Left ventricle myocardium superior (tissue), 1 donor: ENCODE data around the gene CLDN9. TPM values are rescaled to one million over a fixed set of nuclear protein-coding genes. Genes with fewer than 3 reads are reported as not detected.
A peak's percentile ranks its signal among the peaks of the same experiment; 100 is the strongest.

Experiments
- ATAC-seq: fragments of 200-7000 bp; cut with Tn5 transposase; one replicate; pipeline ENCODE4 v1.9.1; 2020; ENCODE audit warnings: mild to moderate bottlenecking, moderate library complexity
- DNase-seq: peaks from one replicate; pipeline ENCODE4 v3.0.0-alpha.2; 2020
- intact Hi-C: fragments of 100-400 bp; cut with micrococcal nuclease; formaldehyde crosslinking; loops from one replicate; pipeline ENCODE4 v1.11.0; 2022
- total RNA-seq: library from RNA; stranded (reverse); fragmentation: NEBNext Ultra II Directional; extraction: Animal tissue kit (Norgen Biotek cat#: 25700); gene quantifications from one replicate; pipeline ENCODE4 v1.2.1, GENCODE V29; 2021
- donor health status: DM: no; HTN: yes; CAD: no; lungs with severe emphysema.

Gene CLDN9
- total RNA-seq, 1 donor from 2014 or later, result 1.2 TPM

DNA sequence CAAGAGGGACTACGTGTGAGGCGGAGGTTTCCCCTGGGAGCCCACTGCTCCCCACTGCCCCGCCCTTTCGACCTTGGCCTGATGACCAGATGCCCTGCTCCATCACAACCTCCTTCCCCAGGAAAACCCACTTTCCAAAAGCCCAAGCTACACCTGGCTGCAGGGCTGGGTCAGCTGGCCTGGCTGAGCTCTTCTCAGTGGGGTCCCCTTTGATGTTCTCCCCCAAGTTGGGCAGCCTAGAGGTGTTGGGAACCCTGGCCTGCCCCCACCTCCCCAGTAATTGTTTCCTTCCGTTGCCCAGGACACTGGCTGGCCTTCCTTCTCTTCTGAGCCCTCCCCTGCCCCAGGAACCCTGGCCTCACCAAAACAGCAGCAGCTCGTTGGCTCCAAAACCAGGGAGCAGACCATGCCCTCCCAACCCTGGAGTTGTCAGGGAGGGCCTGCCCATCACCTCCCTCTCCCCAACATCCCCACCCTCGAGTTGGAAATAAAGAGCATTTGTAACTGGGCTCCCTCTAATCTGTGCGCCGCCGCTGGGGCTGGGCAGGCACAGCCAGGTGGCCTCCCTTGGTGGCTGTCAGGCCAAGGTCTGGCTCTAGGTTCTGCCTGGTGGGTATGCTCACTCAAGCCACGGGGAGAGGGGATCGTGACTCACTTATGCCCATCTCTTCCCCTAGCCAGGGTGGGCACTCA is 1.4 kb downstream of the CLDN9 start:
- intact Hi-C loops, result no loop called here
- DNase-seq (no peak), ATAC-seq (no peak)

DNA sequence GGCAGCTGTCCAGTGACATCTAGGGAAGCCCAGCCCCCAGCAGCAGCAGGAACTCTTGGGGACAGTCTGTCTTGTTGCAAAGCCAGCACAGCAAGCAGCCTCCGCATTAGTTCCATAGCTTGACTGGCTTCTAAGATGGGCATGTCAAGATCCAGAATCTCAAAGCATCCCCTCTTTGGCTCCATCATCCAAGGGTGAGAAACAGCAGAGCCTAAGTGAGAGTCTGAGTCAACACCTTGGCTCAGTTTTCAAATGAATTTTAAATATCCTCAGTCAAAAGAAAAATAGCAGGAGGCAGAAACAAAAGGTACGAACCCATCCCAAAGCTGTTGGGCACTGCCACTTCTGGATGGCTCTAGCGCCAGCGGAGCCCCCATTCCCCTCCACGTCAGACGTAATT is 2.2 kb downstream of the CLDN9 start:
- DNase-seq (no peak), ATAC-seq (no peak)
- intact Hi-C loops, result no loop called here

DNA sequence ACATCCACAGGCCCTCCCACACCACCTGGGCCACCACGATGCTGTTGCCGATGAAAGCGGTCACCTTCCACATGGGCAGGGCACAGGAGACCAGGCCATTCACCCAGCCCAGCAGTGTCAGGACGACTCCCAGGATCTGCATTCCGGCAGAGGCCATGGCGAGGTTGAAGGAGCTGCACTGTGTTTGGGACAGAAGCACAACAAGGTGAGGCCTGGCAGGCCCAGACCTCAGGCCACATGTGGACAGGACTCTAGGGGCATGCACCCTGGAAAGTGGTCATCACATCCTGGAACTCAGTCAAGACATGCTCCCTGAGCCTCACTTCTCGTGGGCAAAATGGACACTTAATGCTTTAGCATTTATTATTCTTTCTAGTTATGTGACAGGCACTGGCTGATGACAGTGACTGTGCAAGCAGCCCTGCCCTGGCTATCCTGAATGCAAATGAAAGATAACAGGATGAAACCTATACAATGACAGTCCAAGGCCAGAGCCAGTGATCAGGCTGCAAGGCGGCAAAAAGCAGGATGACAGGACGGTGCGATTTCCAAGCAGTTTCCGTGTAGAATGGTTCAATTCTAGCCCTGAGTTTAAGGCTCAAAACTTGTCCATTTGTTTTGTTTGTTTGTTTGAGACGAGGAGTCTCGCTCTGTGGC is 3.3 kb downstream of the CLDN9 start:
- intact Hi-C loops, result no loop called here
- DNase-seq, result no peak

DNA sequence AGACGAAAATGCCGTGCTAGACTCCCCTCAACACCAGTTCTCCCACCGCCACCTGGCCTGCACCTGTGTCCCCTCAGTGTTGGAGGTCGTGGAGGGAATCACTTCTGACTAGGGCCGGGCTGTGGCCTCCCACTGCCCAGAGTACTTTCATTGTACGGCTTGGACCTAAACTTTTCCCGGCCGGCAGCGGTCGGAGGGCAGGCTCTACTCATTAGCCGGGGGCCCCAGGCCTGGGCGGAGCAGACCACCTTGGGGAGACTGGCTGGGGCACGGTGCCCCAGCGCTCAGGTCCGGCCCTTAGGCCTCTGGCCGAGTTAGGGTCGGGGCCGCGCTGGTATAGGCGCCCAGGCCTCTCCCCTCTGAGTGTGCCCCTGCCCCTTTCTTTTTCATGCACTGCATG is 4.6 kb downstream of the CLDN9 start:
- no peak for ATAC-seq
- DNase-seq, result no peak
- intact Hi-C loops, result no loop called here

More for the DNA sequence above, 3.3 kb downstream of the CLDN9 start:
- no peak for ATAC-seq

DNA sequence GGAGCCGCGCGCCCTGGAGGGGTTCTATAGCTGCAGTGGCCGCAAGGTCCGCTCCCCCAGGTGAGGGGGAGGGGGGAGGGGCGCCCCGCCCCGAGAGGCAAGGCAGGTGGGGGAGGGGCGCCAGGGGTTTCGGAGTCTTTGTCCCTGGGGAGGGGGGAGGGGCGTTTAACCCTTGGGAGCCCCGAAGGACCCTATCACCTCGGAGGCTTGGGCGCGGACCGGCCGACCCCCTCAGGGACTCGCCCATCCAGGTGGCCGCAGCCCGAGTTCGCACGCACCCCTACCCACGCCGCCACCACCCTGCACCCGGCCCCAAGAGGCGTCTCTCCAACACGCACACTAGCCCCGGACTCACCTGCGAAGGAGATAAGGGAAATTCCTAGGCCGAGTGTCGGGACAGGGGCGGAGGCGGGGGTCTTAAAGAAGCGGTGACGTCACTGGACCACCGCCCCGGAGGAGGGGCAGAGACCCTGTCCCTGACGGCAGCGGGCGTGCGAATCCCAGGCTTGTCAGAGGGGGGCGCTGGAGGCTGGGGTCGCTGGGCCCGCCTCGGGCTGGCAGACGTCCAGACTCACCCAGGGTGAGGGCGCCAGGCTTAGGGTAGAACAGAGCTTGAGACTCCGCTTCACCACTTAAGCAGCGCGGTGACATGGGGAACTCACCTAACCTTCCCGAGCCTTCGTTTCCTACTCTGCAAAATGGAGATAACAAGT is 5.2 kb downstream of the CLDN9 start, which contains the start of gene CLDN6:
Gene CLDN6, minus strand, starts transcription at position 390 of the 713 bp plus-strand sequence. CDS start 2,162 bp downstream, outside the sequence.
- DNase-seq, result no peak
- intact Hi-C loops, result no loop called here

DNA sequence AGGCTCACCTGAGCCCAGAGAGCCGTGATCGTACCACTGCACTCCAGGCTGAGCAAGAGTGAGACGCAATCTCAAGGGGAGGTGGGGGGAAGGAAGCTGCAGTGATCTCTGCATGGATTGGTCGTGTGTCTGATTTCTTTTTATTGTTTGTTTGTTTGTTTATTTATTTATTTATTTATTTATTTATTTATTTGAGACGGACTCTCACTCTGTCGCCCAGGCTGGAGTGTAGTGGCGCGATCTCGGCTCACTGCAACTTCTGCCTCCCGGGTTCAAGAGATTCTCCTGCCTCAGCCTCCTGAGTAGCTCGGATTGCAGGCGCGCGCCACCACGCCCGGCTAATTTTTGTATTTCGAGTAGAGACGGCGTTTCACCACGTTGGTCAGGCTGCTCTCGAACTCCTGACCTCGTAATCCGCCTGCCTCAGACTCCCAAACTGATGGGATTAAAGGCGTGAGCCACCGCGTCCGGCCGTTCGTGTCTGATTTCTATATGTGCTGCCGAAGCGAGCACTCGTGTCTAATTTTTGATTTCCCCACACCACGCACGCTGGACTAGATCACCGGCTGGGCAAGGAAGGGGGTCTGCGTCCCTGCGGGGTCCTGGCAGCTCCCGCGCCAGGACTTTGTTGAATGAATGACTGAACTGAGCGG is 7.0 kb downstream of the CLDN9 start:
- no peak for ATAC-seq
- DNase-seq, result no peak
- intact Hi-C loops, result no loop called here

More for the DNA sequence above, 5.2 kb downstream of the CLDN9 start, which contains the start of gene CLDN6:
- no peak for ATAC-seq

DNA sequence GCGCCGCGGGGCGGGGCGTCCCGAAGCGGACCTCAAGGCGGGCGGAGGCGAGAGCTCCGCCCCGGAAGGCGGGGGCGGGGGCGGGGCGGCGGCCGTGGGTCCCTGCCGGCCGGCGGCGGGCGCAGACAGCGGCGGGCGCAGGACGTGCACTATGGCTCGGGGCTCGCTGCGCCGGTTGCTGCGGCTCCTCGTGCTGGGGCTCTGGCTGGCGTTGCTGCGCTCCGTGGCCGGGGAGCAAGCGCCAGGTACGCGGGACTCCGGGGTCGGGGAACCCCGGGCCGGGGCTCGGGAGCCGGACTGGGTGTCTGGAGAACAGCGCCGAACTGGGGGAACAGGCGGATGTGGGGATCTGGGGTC is 7.5 kb downstream of the CLDN9 start, which contains the start of gene TNFRSF12A:
Gene TNFRSF12A, plus strand, starts transcription at position 122 of the 357 bp plus-strand sequence. Its CDS starts 30 bp downstream, at position 152.
- ATAC-seq, result peak; percentile 44
- peak; percentile 90 for DNase-seq
- intact Hi-C loops, result no loop called here

DNA sequence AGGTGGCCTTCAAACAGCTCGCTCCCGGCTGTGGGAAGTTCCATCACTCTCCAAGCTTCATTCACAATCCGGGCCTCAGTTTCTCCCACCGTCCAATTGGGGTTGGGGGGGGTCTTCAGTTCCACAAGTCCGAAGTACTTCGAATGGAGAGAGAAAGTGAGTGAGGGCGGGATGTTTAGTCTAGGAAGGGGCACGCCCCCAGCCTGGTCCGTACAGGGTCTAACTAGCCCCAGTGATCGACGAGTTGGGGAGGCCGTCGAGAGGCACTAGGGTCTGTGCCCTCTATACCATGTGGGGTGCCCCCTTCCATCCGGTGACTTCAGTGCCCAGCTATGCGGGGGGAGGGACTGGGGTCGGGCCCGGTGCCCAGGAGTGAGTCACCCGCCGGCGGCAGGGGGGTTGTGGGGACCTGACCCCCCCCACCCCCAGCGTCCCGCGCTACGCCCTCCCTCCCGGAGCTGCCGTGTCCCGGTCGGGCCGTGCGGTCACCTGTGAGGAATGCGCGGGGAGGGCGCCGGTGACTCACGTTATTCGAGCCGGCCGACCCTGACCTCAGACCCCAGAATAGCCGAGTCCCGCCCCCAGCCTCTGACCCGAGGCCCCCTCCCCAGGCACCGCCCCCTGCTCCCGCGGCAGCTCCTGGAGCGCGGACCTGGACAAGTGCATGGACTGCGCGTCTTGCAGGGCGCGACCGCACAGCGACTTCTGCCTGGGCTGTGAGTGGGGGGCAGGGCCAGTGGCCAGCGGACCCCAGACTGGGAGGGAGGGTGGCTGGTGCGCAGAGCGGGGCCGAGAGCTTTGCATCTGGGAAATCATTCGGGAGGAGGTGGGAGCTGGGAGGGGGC is 8.1 kb downstream of the CLDN9 start:
- DNase-seq, result peak; percentile 82
- intact Hi-C loops, result no loop called here
- ATAC-seq, result peak; percentile 48

DNA sequence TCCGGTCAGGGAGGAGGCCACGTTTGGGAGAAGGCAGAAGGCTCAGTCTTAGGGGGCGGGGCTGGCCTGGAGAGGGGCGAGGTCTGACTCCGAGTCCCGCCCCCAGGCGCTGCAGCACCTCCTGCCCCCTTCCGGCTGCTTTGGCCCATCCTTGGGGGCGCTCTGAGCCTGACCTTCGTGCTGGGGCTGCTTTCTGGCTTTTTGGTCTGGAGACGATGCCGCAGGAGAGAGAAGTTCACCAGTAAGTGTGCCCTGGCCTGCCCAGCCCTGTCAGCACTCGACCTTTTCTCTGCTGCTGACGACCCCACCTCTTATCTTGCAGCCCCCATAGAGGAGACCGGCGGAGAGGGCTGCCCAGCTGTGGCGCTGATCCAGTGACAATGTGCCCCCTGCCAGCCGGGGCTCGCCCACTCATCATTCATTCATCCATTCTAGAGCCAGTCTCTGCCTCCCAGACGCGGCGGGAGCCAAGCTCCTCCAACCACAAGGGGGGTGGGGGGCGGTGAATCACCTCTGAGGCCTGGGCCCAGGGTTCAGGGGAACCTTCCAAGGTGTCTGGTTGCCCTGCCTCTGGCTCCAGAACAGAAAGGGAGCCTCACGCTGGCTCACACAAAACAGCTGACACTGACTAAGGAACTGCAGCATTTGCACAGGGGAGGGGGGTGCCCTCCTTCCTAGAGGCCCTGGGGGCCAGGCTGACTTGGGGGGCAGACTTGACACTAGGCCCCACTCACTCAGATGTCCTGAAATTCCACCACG is 8.9 kb downstream of the CLDN9 start:
- DNase-seq, result peak; percentile 89
- ATAC-seq, result peak; percentile 56
- intact Hi-C loops, result no loop called here

DNA sequence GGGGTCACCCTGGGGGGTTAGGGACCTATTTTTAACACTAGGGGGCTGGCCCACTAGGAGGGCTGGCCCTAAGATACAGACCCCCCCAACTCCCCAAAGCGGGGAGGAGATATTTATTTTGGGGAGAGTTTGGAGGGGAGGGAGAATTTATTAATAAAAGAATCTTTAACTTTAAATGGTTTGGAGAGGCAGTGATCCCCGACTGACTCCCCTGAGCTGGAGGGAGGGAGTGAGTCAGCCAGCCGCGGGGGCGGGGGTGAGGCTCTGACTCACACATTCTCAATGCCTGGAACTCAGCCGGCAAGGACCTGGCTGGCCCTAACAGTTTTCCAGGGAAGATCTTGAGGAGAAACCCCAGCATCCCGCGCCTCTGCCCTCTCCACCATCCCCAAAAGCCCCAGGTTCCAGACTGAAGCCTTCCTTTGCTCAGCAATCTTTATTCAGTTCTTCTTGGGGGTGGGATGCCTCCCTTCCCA is 9.5 kb downstream of the CLDN9 start:
- intact Hi-C loops, result no loop called here
- ATAC-seq, result peak; percentile 49
- DNase-seq, result peak; percentile 92

DNA sequence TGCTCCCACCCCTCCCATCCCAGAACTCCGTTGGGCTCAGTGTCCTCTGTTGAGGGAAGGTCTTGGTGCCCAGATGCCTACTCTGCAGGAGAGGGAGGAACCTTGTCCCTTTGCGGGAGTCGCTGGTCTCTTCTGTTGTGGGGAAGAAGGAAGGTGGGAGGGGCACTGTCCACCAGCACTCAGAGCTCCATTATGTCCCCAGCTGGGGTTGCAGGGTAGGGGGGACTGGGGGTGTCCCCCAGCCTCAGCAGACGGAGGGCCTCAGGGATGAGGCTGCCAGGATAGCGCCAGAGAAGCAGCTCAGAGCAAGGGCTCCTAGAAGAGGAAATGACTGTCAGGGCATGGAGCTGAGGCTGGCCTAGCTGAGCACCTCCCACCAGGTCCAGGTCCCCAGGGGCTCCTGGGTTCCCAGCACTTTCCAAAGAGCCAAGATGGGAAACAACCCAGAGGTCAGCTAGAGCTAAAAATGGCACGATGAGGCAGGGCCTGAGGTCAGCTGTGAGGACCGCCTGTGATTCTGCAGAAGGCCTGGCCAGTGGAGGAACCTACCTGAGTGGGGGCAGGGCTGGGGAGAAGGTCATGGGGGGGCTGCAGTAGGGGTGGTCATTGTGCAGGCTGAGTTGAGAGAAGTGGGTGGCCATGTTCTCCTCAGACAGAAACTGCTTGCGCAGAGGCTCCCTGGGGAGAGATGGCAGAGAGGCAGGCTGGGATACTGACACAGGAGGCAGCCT is 10.1 kb downstream of the CLDN9 start:
- ATAC-seq (peak; percentile 1), DNase-seq (no peak)
- intact Hi-C loops, result no loop called here

DNA sequence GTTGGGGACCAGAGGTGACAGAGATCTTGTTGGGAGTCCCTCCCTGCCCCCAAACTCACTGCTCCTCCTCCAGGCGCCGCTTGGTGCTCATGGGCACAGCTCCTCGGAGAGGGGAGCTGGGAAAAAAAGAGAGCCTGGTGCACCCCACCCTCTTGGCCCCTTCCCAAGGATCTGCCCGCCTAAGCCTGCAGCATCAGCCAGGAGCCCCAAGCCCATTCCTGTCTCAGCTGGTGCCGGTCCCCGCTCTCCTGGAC is 10.6 kb downstream of the CLDN9 start:
- intact Hi-C loops, result no loop called here
- DNase-seq (no peak), ATAC-seq (peak; percentile 0)

DNA sequence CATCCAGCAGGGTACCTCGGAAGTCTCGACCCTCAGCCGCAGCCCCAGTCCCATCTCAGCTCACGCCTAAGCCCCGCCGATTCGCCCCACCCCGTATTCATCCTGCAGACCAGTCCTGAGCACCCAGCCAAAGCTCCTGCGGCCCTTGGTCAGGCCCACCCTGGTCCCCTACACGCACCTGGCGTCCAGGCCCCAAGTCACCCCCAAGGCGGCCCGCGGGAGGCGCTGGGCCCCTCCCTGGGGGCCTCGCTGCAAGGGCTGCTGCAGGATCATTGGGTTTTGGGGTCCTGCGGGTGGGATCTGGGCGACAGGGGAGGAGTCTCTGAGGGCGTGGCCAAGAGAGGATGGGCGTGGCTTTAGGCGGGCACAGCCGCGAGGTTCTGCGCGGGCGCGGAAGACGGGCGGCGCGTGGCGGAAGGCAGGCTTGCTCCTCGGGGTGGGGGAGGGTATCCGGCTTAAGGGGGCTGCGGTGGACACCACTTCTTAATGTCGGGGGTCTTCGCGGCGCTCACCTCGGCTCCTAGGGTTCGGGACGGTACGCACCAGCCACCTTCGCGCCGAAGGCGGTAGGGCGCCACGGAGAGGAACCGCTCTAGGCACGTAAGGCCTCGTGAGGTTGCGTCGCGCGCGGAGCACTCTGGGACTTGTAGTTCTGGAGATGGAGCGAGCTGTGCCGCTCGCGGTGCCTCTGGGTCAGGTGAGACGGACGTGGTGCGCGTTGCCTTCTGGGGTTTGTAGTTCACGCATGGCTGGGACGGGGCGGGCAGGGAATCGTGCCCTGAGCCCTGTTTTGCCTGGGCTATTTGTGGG is 11.2 kb downstream of the CLDN9 start, which contains the start of the genes HCFC1R1 and THOC6:
Gene HCFC1R1, minus strand, starts transcription at position 274 of the 810 bp plus-strand sequence. Its CDS starts 1 bp downstream, at position 273.
Gene THOC6, plus strand, starts transcription at position 367 of the 810 bp plus-strand sequence. Its CDS starts 292 bp downstream, at position 659.
- peak; percentile 67 for ATAC-seq
- intact Hi-C loops, result no loop called here
- peak; percentile 99 for DNase-seq

DNA sequence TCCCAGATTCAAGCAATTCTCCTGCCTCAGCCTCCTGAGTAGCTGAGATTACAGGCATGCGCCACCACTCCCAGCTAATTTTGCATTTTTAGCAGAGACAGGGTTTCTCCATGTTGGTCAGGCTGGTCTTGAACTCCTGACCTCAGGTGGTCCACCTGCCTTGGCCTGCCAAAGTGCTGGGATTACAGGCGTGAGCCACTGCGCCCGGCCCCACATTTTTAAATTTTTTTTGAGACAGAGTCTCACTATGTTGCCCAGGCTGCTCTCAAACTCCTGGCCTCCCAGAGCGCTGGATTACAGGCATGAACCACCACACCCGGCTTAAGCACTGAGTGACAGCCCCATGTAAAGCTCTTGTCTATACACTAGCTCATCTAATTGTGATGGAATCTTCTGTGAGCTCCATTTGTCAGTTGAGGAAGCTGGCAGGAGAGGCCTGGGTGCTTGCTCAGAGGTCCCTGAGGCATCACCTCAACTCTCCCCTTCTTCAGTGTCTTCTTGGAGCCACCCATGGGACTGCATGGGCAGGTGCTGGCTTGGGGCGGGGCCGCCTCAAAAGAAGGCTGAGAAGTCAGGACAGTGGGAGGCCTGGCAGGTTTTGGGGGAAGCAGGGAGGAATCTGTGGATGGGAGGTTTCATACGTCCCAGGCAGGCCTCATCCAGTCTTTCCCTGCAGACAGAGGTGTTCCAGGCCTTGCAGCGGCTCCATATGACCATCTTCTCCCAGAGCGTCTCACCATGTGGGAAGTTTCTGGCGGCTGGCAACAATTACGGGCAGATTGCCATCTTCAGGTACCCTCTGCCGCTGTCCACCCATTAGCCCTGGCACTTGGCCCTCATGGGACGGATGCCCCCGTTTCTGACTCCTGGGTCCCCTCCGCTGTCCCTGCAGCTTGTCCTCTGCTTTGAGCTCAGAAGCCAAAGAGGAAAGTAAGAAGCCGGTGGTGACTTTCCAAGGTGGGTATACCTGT is 12.6 kb downstream of the CLDN9 start:
- ATAC-seq, result no peak
- no peak for DNase-seq
- intact Hi-C loops, result no loop called here

DNA sequence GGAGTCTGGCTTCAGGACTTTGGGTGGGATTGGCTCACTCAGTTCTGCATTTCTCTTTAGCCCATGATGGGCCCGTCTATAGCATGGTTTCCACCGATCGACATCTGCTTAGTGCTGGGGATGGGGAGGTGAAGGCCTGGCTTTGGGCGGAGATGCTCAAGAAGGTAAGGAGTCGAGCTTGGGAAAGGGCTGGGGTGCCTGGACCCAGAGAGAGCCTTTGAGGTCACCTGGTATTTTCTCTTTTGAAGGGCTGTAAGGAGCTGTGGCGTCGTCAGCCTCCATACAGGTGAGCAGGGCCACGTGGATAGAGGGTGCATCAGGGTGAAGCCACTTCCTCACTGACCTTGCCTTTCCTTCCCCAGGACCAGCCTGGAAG is 13.3 kb downstream of the CLDN9 start:
- ATAC-seq, result no peak

More for the DNA sequence above, 13.3 kb downstream of the CLDN9 start:
- DNase-seq, result peak; percentile 20
- intact Hi-C loops, result no loop called here
